Spleen (tissue), 7 donors: ENCODE measurements around the gene NUDT3.

Experiments used
- CTCF ChIP-seq, 11 experiments: fragments of 200-600 bp in 7 of 11; fragments of 450-650 bp in 4 of 11; sonication (generic) in 4 of 11; IDR thresholded peaks in 8 of 11; conservative IDR thresholded peaks in 3 of 11; 1 replicate in 7 of 11; 2 replicates in 4 of 11; pipeline versions ENCODE4 v1.4.0 to v1.8.0; 2016 to 2021; ENCODE audit warnings: antibody characterized with exemption in 11 of 11, inconsistent platforms in 4 of 11, mild to moderate bottlenecking in 1 of 11
- POLR2A ChIP-seq, 3 donors: fragments of 450-650 bp; IDR thresholded peaks; one replicate each; pipeline ENCODE4 v1.5.1; 2017; ENCODE audit warnings: antibody characterized with exemption in 3 of 3, mild to moderate bottlenecking in 1 of 3
- POLR2AphosphoS5 ChIP-seq, 3 donors: sonication (generic); formaldehyde crosslinking; IDR thresholded peaks; one replicate each; pipeline ENCODE4 v1.5.1; 2017; ENCODE audit warnings: antibody characterized with exemption in 3 of 3
- donor health status: DM: no; HTN: no; CAD: no; lungs with moderate emphysema.
- donor health status: DM: no; HTN: no; CAD: no.
- donor health status: DM: no; HTN: no; CAD: no.

GRCh38 chr6:34362909-34363680 lies 29.4 kb downstream of the NUDT3 start:
- TF ChIP-seq CTCF (IDR thresholded peaks at IDR 0.05 in 8 of 11, conservative IDR thresholded peaks at IDR 0.05 in 3 of 11) (no peak), POLR2AphosphoS5 (IDR thresholded peaks at IDR 0.05) (no peak), POLR2A (IDR thresholded peaks at IDR 0.05) (no peak)
